GM23248 (cell line): Measurements from ENCODE around the gene DGKI. TPM values are rescaled to one million over a fixed set of nuclear protein-coding genes. Genes with fewer than 3 reads are reported as not detected.

Experiments
- DNase-seq: peaks from one replicate; pipeline ENCODE4 v3.0.0-alpha.2; 2015
- H2AFZ ChIP-seq: fragments of 200-600 bp; sonication (generic); 2 replicates; pipeline ENCODE4 v1.6.1; 2016; ENCODE audit warnings: antibody characterized with exemption
- H3F3A ChIP-seq: fragments of 200-600 bp; sonication (generic); 2 replicates; pipeline ENCODE4 v1.6.1; 2016; ENCODE audit warnings: mild to moderate bottlenecking, antibody characterized with exemption, mixed run types; ENCODE audit not compliant: insufficient read depth
- H3K27ac ChIP-seq: fragments of 200-600 bp; sonication (generic); 2 replicates; pipeline ENCODE4 v1.5.1; 2016; ENCODE audit warnings: mild to moderate bottlenecking
- H3K27me3 ChIP-seq: fragments of 200-600 bp; sonication (generic); replicated peaks from 2 replicates; pipeline ENCODE4 v1.6.1; 2016; ENCODE audit warnings: mild to moderate bottlenecking; ENCODE audit not compliant: insufficient read depth
- H3K36me3 ChIP-seq: fragments of 200-600 bp; sonication (generic); 2 replicates; pipeline ENCODE4 v1.6.1; 2016; ENCODE audit warnings: low read depth, mild to moderate bottlenecking
- H3K4me1 ChIP-seq: fragments of 200-600 bp; sonication (generic); 2 replicates; pipeline ENCODE4 v1.6.1; 2016; ENCODE audit warnings: mild to moderate bottlenecking; ENCODE audit not compliant: insufficient read depth
- H3K4me2 ChIP-seq: fragments of 200-600 bp; sonication (generic); one replicate; pipeline ENCODE4 v1.6.1; 2016; ENCODE audit warnings: mild to moderate bottlenecking; ENCODE audit not compliant: unreplicated experiment
- H3K4me3 ChIP-seq: fragments of 200-600 bp; sonication (generic); 2 replicates; pipeline ENCODE4 v1.5.1; 2016; ENCODE audit warnings: mild to moderate bottlenecking
- H3K79me2 ChIP-seq: fragments of 200-600 bp; sonication (generic); 2 replicates; pipeline ENCODE4 v1.6.1; 2016; ENCODE audit warnings: mild to moderate bottlenecking; ENCODE audit not compliant: insufficient read depth
- H3K9ac ChIP-seq: fragments of 200-600 bp; sonication (generic); 2 replicates; pipeline ENCODE4 v1.6.1; 2016; ENCODE audit warnings: mild to moderate bottlenecking
- H3K9me2 ChIP-seq: fragments of 200-600 bp; sonication (generic); 2 replicates; pipeline ENCODE4 v1.6.1; 2016; ENCODE audit warnings: mixed run types, mild to moderate bottlenecking, moderate library complexity; ENCODE audit not compliant: insufficient read depth
- H3K9me3 ChIP-seq: fragments of 200-600 bp; sonication (generic); one replicate; pipeline ENCODE4 v1.6.1; 2017; ENCODE audit warnings: low read depth
- H4K20me1 ChIP-seq: fragments of 200-600 bp; sonication (generic); 2 replicates; pipeline ENCODE4 v1.6.0; 2016; ENCODE audit not compliant: insufficient read depth
- EZH2 ChIP-seq: fragments of 200-600 bp; sonication (generic); IDR thresholded peaks from 2 replicates; pipeline ENCODE4 v1.6.1; 2018; ENCODE audit warnings: antibody characterized with exemption, mild to moderate bottlenecking; ENCODE audit not compliant: insufficient read depth, poor library complexity, severe bottlenecking
- EZH2phosphoT487 ChIP-seq: fragments of 200-600 bp; sonication (generic); IDR thresholded peaks from 2 replicates; pipeline ENCODE4 v1.6.1; 2018; ENCODE audit warnings: antibody characterized with exemption, moderate library complexity, mild to moderate bottlenecking, low read depth; ENCODE audit not compliant: insufficient read depth
- WGBS, 2 experiments: methylation state at CpG; one replicate each; pipeline ENCODE4 v1.1.6; 2015 to 2017; ENCODE audit warnings: low lambda C conversion rate in 2 of 2, low coverage in 1 of 2; ENCODE audit errors: missing lambda C conversion rate in 2 of 2; 5-methylcytosine and 5-hydroxymethylcytosine counted together
- in situ Hi-C: fragments of 300-500 bp; cut with MboI; formaldehyde crosslinking; loops from 2 replicates; pipeline ENCODE4 v1.15.0; 2020
- polyA plus RNA-seq: library from polyadenylated mRNA; unstranded; fragments of >200 nt; fragmentation: Nextera tagmentation; extraction: Ambion mirVana; gene quantifications from 2 replicates; pipeline ENCODE4 v1.2.1, GENCODE V29; 2016
- total RNA-seq: library from RNA; depleted of rRNA; stranded (reverse); fragments of >200 nt; shearing (Covaris generic); gene quantifications from 2 replicates; pipeline ENCODE4 v1.2.3, GENCODE V29; 2014

The DGKI gene
- total and polyA plus RNA-seq, 2 experiments from 2014 or later = 5.4 to 25.9 TPM

DNA sequence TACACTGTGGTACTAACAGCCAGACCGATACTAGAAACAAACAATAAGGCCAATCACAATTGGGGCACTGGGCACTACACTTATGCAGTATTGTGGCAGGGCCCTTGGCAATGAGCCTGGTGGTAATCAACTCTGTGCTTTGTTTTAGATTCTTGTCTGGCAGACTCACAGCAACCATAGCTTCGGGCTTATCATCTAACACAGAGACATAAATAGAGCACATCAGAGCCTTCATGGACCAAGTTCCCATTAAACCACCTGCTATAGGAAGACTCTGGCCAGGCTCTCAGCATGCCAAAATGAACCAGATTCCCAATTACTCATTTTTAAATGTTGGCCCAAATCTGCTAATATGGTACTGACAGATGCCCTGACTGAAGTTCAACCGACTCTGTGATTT, 218.6 kb downstream of the DGKI start:
- in situ Hi-C loops = no loop called here
- Histone ChIP-seq H2AFZ (no peak overlapping the region), H3K4me3 (no peak overlapping the region), H4K20me1 (no peaks in the 10 kb centered on the region), H3K9me3 (no peaks in the 10 kb centered on the region), H3K36me3 (no peaks in the 10 kb centered on the region), H3K27ac (no peak overlapping the region), H3K4me1 (no peaks in the 10 kb centered on the region), H3K79me2 (no peaks in the 10 kb centered on the region), H3F3A (peaks cover 11% of the 10 kb centered on the region; the same call in 1 of the 2 replicates), H3K27me3 (no peaks in the 10 kb centered on the region), H3K4me2 (no peak overlapping the region), H3K9me2 (no peaks in the 10 kb centered on the region), H3K9ac (no peak overlapping the region)
- TF ChIP-seq EZH2phosphoT487 = no peak
- no peak for TF ChIP-seq EZH2
- WGBS, 2 experiments = 65 to 73% methylated on average over 3 of the region's 3 CpGs
- DNase-seq = no peak

DNA sequence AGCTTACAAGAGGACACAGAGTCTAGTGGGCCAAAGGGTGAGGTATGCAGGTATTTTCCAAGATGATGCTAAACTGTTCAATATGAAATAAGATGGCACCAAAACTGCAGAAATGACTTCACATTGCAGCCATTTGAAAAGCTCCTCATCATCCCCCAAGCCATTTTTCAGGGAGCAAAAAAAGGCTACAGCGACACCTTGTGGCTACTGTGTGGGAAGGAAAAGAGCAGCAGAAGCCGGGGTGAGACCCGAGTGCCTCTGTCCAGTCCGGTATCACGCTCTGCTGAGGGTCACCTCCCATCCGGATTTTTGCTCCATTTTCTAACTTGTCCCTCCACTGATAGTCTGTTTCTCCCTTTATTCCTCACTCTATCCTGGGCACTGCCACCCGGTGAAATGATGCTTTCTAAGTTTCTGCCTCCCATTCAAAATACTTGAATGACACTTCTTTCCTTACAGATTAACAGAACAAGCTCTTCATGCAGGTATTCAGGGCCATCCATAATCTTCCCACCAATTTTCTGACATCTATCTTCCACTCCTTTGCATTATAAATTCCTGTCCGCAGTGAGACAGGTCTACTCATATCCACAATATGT, 220.2 kb downstream of the DGKI start:
- 22% methylated on average over 8 of the region's 8 CpGs for WGBS, 2 experiments
- H3K4me2 ChIP-seq = no peak overlapping the region
- no peak overlapping the region for H3K27ac ChIP-seq
- no peak overlapping the region for H3K9ac ChIP-seq
- no peak overlapping the region for H2AFZ ChIP-seq
- in situ Hi-C loops = no loop called here
- no peak overlapping the region for H3K4me3 ChIP-seq
- H3K4me1 ChIP-seq = no peaks in the 10 kb centered on the region
- no peaks in the 10 kb centered on the region for H3K9me3 ChIP-seq
- TF ChIP-seq EZH2 (no peak), EZH2phosphoT487 (no peak)
- no peaks in the 10 kb centered on the region for H3K79me2 ChIP-seq
- no peaks in the 10 kb centered on the region for H3K36me3 ChIP-seq
- H4K20me1 ChIP-seq = no peaks in the 10 kb centered on the region
- peak; percentile 73 for DNase-seq
- no peaks in the 10 kb centered on the region for H3K9me2 ChIP-seq
- H3F3A ChIP-seq = peaks cover 11% of the 10 kb centered on the region; the same call in 1 of the 2 replicates
- H3K27me3 ChIP-seq = no peaks in the 10 kb centered on the region

DNA sequence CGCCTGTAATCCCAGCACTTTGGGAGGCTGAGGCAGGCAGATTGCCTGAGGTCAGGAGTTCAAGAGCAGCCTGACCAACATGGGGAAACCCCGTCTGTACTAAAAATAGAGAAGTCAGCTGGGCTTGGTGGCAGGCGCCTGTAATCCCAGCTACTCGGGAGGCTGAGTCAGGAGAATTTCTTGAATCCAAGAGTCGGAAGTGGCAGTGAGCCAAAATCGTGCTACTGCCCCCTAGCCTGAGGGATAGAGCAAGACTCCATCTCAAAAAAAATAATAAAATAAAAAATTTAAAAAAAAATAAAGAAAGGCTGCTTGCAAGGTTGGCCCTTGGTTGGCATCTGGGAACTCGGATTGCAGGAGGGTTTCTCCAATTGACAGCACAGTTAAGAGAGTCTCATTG, 221.6 kb downstream of the DGKI start:
- H3K27ac ChIP-seq = no peak overlapping the region
- peaks cover 11% of the 10 kb centered on the region; the same call in 1 of the 2 replicates for H3F3A ChIP-seq
- TF ChIP-seq EZH2 = no peak
- TF ChIP-seq EZH2phosphoT487 = no peak
- H3K4me3 ChIP-seq = no peak overlapping the region
- H2AFZ ChIP-seq = no peak overlapping the region
- no peaks in the 10 kb centered on the region for H3K9me3 ChIP-seq
- no peaks in the 10 kb centered on the region for H4K20me1 ChIP-seq
- H3K4me2 ChIP-seq = no peak overlapping the region
- no peaks in the 10 kb centered on the region for H3K79me2 ChIP-seq
- 71 to 79% methylated on average over 7 of the region's 7 CpGs for WGBS, 2 experiments
- H3K36me3 ChIP-seq = no peaks in the 10 kb centered on the region; the same call in 1 of the 2 replicates
- no peak overlapping the region for H3K9ac ChIP-seq
- H3K4me1 ChIP-seq = no peaks in the 10 kb centered on the region
- DNase-seq = peak; percentile 45
- H3K27me3 ChIP-seq = no peaks in the 10 kb centered on the region
- in situ Hi-C loops = no loop called here
- no peaks in the 10 kb centered on the region for H3K9me2 ChIP-seq

DNA sequence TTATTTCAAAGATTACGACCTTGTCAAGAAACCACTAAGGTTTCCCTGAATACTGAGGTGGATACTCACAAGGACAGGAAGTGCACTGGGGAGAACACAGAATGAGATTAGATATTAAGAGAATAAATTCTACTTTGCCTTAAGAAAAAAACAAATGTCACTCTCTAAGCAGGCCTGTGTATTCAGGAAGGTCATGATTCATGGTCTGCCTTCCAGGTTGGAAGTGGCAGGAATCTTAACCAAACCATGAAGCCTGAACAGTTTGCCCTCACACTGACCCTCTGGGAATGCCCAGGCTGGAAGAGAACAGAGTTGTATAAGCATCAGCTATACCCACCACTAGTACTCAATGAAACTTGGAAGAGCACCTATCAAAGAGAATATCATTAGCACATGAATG, 227.6 kb downstream of the DGKI start:
- H3K4me2 ChIP-seq = no peak overlapping the region
- H3K27me3 ChIP-seq = no peaks in the 10 kb centered on the region
- H3K4me3 ChIP-seq = no peak overlapping the region
- no peak overlapping the region for H2AFZ ChIP-seq
- no peak overlapping the region for H3K27ac ChIP-seq
- no peak overlapping the region for H3K9ac ChIP-seq
- H3K36me3 ChIP-seq = peaks cover 12% of the 10 kb centered on the region; the same call in 1 of the 2 replicates
- in situ Hi-C loops = loop anchor here (25.0 kb wide), 1 partner anchor 1118 kb away; no protein-coding TSS in a partner anchor
- WGBS, 2 experiments = 95 to 97% methylated on average over 1 of the region's 1 CpG
- TF ChIP-seq EZH2 (no peak), EZH2phosphoT487 (no peak)
- H4K20me1 ChIP-seq = no peaks in the 10 kb centered on the region
- no peaks in the 10 kb centered on the region for H3K9me3 ChIP-seq
- no peaks in the 10 kb centered on the region for H3K9me2 ChIP-seq
- H3K4me1 ChIP-seq = no peaks in the 10 kb centered on the region
- H3F3A ChIP-seq = no peaks in the 10 kb centered on the region
- no peak for DNase-seq
- H3K79me2 ChIP-seq = no peaks in the 10 kb centered on the region

DNA sequence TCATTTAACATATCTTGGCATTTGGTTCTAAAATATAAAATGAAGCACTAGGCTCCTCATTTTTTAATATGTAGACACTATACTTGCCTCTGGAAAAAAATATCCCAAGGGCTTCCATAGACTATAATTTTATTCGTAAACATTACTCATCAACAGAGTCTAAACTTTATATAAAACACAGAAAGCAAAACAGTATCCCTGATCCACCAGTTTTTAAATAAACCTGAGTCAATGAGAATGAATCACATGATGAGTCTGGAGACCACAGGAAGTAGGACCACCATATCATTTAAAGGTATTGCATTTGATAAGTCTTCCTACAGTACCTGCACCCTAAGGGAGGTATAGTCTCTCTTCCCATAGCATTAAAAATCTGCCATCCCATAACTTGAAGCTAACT, 228.0 kb downstream of the DGKI start:
- Histone ChIP-seq H3K79me2 (no peaks in the 10 kb centered on the region), H3K9me3 (no peaks in the 10 kb centered on the region), H3K4me3 (no peak overlapping the region), H3K27ac (no peak overlapping the region), H3K4me2 (no peak overlapping the region), H3K9ac (no peak overlapping the region), H3K27me3 (no peaks in the 10 kb centered on the region), H3F3A (no peaks in the 10 kb centered on the region), H3K36me3 (peaks cover 12% of the 10 kb centered on the region; the same call in 1 of the 2 replicates), H3K9me2 (no peaks in the 10 kb centered on the region), H3K4me1 (no peaks in the 10 kb centered on the region), H4K20me1 (no peaks in the 10 kb centered on the region), H2AFZ (no peak overlapping the region)
- in situ Hi-C loops = loop anchor here (25.0 kb wide), 1 partner anchor 1119 kb away; no protein-coding TSS in a partner anchor
- TF ChIP-seq EZH2phosphoT487 (no peak), EZH2 (no peak)
- no peak for DNase-seq
- WGBS, 2 experiments = 98 to 100% methylated on average over 1 of the region's 1 CpG
